IPS-11a (cell line): ENCODE data around the gene RPL29.
"Not testable (repeated sequence)": the region's sequence is repeated elsewhere in the genome, so short reads cannot be mapped to it uniquely, and the experiment has no call there.

ENCODE experiments used
- H3K4me3 ChIP-seq: one replicate; pipeline ENCODE4 v1.5.1; 2013; ENCODE audit warnings: low read depth, low read length, control low read depth

Gene RPL29

GRCh38 chr3:51995346-51996163 lies at the start of gene RPL29:
Gene RPL29 (minus strand): TSS chr3:51995895. CDS start chr3:51995461, 434 bp downstream.
- peak within 1 kb of the TSS; percentile 100 for H3K4me3 ChIP-seq

GRCh38 chr3:52044869-52045619 lies 49.3 kb upstream of the RPL29 start:
- H3K4me3 ChIP-seq: no peak overlapping the region

GRCh38 chr3:52043750-52044149 lies 48.1 kb upstream of the RPL29 start:
- H3K4me3 ChIP-seq: no peak overlapping the region

GRCh38 chr3:52043039-52043438 lies 47.3 kb upstream of the RPL29 start:
- H3K4me3 ChIP-seq: not testable (repeated sequence)

- H3K4me3 ChIP-seq: no peak overlapping the region
These were observed 45.5 kb upstream of the RPL29 start for GRCh38 chr3:52041118-52041731.

- H3K4me3 ChIP-seq: no peak overlapping the region
These were observed 44.9 kb upstream of the RPL29 start for GRCh38 chr3:52040600-52040999.

- no peak overlapping the region for H3K4me3 ChIP-seq
These were observed 44.2 kb upstream of the RPL29 start for GRCh38 chr3:52039846-52040245.

GRCh38 chr3:52039426-52039825 lies 43.7 kb upstream of the RPL29 start:
- H3K4me3 ChIP-seq: no peak overlapping the region

GRCh38 chr3:52038227-52038626 lies 42.5 kb upstream of the RPL29 start:
- no peak overlapping the region for H3K4me3 ChIP-seq

GRCh38 chr3:52037291-52037690 lies 41.6 kb upstream of the RPL29 start:
- no peak overlapping the region for H3K4me3 ChIP-seq

- no peak overlapping the region for H3K4me3 ChIP-seq
These were observed 41.1 kb upstream of the RPL29 start for GRCh38 chr3:52036829-52037228.

GRCh38 chr3:52036222-52036694 lies 40.6 kb upstream of the RPL29 start:
- no peak overlapping the region for H3K4me3 ChIP-seq

GRCh38 chr3:52034651-52035050 lies 39.0 kb upstream of the RPL29 start:
- no peak overlapping the region for H3K4me3 ChIP-seq

- H3K4me3 ChIP-seq: no peak overlapping the region
These were observed 38.5 kb upstream of the RPL29 start for GRCh38 chr3:52034212-52034611.

GRCh38 chr3:52033748-52034147 lies 38.1 kb upstream of the RPL29 start:
- H3K4me3 ChIP-seq: not testable (repeated sequence)

- H3K4me3 ChIP-seq: no peak overlapping the region
These were observed 37.2 kb upstream of the RPL29 start for GRCh38 chr3:52032702-52033408.

GRCh38 chr3:52031896-52032295 lies 36.2 kb upstream of the RPL29 start:
- H3K4me3 ChIP-seq: no peak overlapping the region

GRCh38 chr3:52030714-52031310 lies 35.1 kb upstream of the RPL29 start:
- no peak overlapping the region for H3K4me3 ChIP-seq

GRCh38 chr3:52029535-52029934 lies 33.8 kb upstream of the RPL29 start:
- H3K4me3 ChIP-seq: no peak overlapping the region

GRCh38 chr3:52029053-52029452 lies 33.4 kb upstream of the RPL29 start:
- H3K4me3 ChIP-seq: no peak overlapping the region

GRCh38 chr3:52028572-52028971 lies 32.9 kb upstream of the RPL29 start:
- H3K4me3 ChIP-seq: no peak overlapping the region
